HG03196 (cell line): ENCODE results near the gene DLGAP4.
"Not testable (repeated sequence)": the region's sequence is repeated elsewhere in the genome, so short reads cannot be mapped to it uniquely, and the experiment has no call there.

Experiments used
- ATAC-seq: cut with Tn5 transposase; IDR thresholded peaks from one replicate; pipeline ENCODE4 v1.9.1; 2021; ENCODE audit not compliant: unreplicated experiment

DLGAP4 gene

GRCh38 chr20:36370991-36371790 is 65.1 kb downstream of the DLGAP4 start:
- ATAC-seq = no peak

GRCh38 chr20:36372666-36373065 is 66.5 kb downstream of the DLGAP4 start:
- ATAC-seq = no peak

DNA sequence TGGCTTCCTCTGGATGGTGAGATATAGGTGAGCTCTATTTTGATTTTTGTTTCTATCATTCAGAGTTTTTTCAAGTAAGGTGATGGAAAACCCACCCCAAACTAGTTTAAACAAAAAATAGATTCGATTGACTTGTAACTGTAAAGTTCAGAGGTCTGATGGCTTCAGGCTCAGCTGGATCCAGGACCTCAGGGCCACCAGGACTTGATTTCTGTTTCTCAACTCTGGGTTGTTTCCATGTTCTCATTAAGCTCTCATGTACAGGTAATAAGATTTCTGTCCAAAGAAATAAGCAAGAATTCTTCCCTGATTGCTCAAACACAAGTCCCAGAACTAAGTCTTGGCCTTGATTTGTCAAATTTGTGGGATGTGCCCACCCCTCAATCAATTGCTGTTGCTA is 67.0 kb downstream of the DLGAP4 start:
- ATAC-seq = no peak

DNA sequence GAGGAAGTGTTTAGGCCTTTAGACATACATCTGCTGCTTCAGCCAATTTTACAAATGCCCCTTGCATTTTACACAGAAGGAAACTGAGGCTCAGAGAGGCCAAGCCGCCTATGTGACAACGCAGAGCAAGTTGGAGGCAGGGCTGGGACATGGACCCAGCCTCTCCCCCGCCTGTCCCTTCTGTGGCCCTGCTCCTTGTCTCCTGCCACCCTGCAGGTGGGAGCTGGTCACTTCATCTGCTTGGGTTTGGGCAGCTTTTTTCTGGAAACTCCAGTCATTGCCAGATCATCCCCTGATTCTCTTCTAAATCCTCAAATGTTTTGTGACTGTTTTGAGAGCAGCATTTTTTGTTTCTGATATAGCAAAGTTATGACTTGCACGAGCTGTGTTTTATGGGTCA is 68.9 kb downstream of the DLGAP4 start:
- no peak for ATAC-seq

DNA sequence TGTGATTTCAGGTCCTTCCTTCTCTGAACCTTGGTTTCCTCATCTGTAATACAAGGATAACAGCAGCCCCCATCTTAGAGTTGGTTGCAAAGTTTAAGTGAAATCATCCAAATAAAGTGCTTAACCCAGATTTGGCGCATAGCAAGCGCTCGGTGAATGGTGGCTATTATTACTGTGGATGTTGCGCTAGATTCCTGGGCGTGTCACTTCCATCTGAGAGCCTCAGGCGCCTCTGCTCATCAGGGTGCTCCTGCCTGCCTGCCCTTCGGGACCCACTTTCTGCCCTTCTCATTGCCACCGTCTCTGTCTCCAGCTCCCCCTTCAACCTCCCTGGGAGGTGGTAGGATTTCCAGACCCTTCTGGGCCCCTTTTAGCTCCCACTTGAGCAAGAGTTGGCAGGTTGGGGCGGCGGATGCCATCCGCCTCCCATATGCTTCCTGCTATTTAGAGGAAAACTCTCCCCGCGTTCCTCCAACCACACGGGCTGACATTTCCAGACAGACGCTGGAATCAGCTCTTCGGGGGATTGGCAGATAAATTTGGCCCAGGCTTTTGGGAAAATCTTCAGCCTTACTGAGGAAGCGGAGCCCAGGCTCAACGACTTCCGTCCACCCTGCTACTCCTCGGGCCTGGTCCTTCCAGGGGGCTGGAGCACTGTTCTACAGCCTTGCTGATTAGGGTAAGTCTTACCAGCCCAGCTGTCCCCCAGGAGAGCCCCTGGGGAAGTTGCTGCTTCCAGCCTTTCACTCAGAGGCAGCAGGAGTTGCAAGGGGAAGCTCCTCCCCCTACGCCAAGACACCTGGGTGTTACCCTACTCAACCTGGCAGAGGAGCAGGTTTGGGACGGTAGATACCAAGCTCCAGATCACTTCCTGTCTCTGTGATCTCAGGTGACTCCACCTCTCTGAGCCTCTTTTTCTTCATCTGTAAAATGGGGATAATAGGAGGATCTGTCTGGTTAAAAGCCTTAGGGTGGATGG is 71.5 kb downstream of the DLGAP4 start:
- ATAC-seq = no peak

DNA sequence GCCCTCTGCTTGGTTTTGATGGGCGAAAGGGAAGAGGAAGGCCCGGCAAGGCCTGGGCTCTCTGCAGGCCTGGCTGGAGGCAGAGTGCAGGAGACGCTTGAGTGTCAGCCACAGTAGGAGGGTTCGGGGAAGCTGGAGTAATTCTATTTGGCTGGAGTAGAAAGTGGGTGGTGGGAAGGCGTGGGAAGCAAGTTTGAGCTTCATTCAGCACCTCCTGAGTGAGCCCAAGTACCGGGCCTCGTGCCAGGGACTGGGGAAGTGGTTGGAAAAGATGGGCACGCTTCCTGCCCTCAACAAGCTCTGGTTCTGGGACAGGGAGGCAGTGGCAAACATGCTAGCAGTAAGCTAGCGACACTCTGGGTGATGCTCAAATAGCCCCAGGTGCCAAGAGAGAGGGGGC is 72.5 kb downstream of the DLGAP4 start:
- no peak for ATAC-seq

DNA sequence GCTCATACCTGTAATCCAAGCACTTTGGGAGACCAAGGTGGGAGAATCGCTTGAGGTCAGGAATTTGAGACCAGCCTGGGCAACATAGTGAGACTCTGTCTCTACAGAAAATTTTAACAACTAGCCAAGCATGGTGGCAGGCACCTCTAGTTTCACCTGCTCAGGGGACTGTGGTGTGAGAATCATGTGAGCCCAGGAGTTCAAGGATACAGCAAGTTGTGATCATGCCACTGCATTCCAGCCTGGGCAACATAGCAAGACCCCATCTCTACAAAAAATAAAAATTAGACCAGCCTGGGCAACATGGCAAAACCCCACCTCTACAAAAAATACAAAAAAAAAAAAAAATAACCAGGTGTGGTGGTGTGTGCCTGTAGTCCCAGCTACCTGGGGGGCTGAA is 73.8 kb downstream of the DLGAP4 start:
- not testable (repeated sequence) for ATAC-seq

GRCh38 chr20:36384022-36384619 is 78.0 kb downstream of the DLGAP4 start:
- no peak for ATAC-seq

- no peak for ATAC-seq
Measured at GRCh38 chr20:36385503-36385902, 79.4 kb downstream of the DLGAP4 start.

- ATAC-seq = no peak
Measured at GRCh38 chr20:36386236-36386635, 80.1 kb downstream of the DLGAP4 start.

DNA sequence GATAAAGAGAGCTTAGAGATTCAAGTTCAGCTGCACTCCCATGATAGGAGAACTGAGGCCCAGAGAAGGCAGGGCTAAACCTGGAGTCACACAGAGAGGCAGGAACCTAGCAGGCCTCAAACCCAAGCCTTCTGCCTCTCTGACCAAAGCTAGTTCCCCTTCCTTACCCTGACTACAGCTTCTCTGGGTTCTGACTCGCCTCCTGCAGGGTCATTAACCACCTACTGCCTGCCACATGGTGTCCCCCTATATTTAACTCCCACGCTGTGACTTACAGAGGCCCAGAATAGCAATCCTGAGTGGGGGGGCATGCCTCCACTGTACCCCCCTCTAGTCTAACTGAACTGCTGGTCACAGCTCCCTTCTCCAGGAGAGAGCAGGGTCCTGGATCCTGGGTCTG is 84.1 kb downstream of the DLGAP4 start:
- no peak for ATAC-seq

GRCh38 chr20:36390719-36391415 is 84.7 kb downstream of the DLGAP4 start:
- no peak for ATAC-seq

GRCh38 chr20:36391456-36391855 is 85.3 kb downstream of the DLGAP4 start:
- no peak for ATAC-seq

DNA sequence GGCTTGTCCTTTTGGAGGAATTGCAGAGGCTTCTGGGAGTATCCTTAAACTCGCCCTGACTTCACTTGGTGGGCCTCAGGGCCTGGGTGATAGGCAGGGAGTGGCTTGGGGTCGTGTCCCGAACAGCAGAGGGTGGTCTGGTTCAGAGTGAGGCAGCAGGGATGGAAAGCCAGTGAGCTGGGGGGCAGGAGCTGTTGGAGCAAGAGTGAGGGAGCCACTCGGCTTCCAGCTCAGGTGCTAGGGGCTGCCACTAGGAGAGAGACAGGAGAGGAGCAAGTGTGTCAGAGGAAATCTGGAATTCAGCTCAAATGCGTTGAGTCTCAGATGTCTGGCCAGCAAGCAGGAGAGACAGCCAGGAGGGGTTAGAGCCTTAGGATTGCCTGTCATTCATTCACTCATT is 85.8 kb downstream of the DLGAP4 start:
- no peak for ATAC-seq

GRCh38 chr20:36392989-36393388 is 86.8 kb downstream of the DLGAP4 start:
- no peak for ATAC-seq

DNA sequence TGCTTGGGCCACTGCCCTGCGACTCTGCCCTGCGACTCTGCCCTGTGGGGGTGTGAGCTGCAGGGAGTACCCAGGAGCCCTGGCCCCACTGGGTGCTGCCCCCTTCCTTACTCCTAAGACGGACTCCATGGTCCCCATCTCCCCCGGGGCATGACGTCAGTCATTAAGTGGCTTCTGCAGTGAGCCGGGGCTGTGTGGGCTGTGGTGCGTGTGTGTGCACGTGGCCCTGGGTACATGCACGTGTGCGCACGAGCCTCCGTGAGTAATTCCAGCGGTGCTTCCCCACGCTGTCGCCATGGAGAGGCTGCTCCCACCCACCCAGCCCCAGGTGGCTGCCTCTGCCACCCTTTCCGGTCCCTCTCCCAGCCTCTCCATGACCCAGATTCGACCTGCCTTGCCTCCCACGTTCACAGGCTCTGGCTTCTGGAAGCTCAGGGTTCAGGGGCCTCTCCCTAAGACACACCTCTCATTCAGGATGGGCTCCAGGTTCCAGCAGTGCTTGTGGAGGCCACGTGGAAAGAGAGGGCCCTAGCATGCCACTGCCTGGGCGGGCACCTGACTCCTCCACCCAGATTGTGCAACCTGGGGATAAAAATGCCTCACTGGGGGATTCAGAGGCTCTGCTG is 88.3 kb downstream of the DLGAP4 start:
- ATAC-seq = no peak

DNA sequence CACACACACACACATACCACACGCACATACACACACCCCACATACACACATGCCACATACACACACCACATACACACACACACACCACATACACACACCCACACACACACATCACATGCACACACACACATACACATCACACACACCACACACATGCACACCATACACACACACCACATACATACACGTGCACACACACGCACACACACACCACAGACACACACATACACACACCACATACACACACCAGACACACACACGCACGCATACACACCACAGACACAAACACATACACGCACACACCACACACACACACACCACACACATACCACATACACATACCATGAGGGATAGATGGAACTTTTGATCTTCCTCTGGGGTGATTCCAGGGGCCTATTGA is 90.2 kb downstream of the DLGAP4 start:
- no peak for ATAC-seq

DNA sequence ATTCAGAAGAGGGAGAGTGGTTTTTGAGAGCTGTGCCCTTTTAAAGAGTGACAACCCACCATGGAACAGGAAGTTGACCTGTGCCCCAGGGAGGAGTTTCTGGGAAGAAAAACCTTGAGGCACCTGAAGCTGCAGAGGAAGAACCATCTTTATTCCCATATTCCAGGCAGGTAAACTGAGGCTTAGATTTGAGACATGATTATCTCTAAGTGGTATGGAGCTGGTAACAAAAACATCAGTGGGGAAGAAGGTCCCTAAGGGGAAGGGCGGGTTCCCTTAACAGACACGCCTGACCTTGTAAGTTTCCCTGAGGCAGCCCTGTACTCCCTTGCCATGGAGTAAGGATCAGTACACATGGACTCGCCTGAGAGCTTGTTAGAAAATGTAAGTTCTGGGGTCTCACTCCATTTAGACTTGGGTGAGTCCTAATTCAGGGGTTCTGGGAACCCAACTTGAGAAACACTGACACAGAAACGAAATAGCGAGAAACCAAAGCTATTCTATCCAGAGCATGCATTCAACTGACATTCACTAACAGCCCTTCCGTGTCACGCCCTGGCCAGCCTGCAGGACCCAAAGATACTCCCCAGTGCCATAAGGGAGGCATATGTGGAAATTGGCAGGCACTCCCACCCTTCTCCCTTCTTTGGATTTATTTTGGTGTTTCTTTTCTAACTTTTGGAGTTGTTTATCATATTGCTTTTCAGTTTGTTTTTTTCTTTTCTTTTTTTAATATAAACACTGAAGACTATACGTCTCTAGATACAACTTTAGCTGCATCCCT is 90.9 kb downstream of the DLGAP4 start:
- ATAC-seq = no peak

DNA sequence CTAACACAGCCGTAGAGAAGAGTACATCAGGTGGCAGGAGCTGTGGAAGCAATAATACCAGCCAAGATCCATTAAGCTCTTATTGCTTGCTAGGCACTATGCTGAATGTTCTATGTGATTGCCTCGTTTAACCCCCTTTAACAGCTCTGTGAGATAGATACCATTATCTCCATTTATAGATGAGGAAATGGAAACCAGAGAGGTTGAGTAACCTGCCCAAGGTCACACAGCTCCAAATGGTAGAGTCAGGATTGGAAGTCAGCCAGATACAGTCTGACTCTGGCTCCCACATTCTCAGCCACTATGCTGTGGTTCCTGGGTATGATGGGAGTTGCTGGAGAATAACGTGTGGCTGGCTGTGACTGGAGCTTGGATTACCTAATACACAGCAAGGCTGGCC is 92.4 kb downstream of the DLGAP4 start:
- no peak for ATAC-seq
